ENCODE data around the gene PEBP1.

DNA sequence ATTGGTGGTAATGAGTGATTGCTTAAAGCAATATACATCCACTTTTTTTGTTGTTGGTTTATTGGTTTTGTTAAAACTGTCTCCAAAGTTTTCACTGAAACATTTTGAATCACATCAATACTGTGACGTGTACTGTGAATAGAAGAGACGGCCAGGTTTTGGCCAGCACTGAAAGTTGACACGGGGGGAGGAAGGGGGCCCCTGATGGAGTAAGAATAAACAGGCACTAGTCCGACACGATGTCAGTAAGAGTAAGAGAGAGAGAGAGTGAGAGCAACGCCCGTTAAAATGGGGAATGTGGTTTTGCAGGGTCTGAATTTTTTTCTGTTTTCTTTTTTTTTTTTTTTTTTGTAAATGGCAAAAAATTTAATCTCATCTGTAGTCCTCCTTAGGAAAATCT lies 14.7 kb downstream of the PEBP1 start:
- TF ChIP-seq, protein P1, sequence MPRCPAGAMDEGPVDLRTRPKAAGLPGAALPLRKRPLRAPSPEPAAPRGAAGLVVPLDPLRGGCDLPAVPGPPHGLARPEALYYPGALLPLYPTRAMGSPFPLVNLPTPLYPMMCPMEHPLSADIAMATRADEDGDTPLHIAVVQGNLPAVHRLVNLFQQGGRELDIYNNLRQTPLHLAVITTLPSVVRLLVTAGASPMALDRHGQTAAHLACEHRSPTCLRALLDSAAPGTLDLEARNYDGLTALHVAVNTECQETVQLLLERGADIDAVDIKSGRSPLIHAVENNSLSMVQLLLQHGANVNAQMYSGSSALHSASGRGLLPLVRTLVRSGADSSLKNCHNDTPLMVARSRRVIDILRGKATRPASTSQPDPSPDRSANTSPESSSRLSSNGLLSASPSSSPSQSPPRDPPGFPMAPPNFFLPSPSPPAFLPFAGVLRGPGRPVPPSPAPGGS (IDR thresholded peaks at IDR 0.05): no peak
- TF ChIP-seq, protein P2, sequence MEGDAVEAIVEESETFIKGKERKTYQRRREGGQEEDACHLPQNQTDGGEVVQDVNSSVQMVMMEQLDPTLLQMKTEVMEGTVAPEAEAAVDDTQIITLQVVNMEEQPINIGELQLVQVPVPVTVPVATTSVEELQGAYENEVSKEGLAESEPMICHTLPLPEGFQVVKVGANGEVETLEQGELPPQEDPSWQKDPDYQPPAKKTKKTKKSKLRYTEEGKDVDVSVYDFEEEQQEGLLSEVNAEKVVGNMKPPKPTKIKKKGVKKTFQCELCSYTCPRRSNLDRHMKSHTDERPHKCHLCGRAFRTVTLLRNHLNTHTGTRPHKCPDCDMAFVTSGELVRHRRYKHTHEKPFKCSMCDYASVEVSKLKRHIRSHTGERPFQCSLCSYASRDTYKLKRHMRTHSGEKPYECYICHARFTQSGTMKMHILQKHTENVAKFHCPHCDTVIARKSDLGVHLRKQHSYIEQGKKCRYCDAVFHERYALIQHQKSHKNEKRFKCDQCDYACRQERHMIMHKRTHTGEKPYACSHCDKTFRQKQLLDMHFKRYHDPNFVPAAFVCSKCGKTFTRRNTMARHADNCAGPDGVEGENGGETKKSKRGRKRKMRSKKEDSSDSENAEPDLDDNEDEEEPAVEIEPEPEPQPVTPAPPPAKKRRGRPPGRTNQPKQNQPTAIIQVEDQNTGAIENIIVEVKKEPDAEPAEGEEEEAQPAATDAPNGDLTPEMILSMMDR (IDR thresholded peaks at IDR 0.05): no peak
- no peak for TF ChIP-seq MAFK (IDR thresholded peaks at IDR 0.05; ENCODE audit: partially characterized antibody)
- no peak for TF ChIP-seq ESRRA (IDR thresholded peaks at IDR 0.05; ENCODE audit: borderline replicate concordance, low read length)
- no peak for TF ChIP-seq NFE2L2 (conservative IDR thresholded peaks at IDR 0.05; ENCODE audit: low read length)

Measured in A549 (cell line).